OCI-LY3 (cell line): Measurements from ENCODE around the gene ZNF277.
"Not testable (repeated sequence)": the region's sequence is repeated elsewhere in the genome, so short reads cannot be mapped to it uniquely, and the experiment has no call there.

Experiments
- H2AFZ ChIP-seq: fragments of 200-600, 300-600 bp; shearing (Covaris generic); 2 replicates; pipeline ENCODE4 v1.6.0; 2014; ENCODE audit warnings: antibody characterized with exemption, low read depth, low read length
- H3K27ac ChIP-seq: fragments of 200-600, 300-600 bp; sonication (generic); 2 replicates; pipeline ENCODE4 v1.5.1; 2014; ENCODE audit warnings: mild to moderate bottlenecking, low read length, moderate library complexity, mixed read lengths
- H3K27me3 ChIP-seq: fragments of 200-600, 300-600 bp; sonication (generic); 2 replicates; pipeline ENCODE4 v1.6.1; 2014; ENCODE audit warnings: low read depth, low read length, mixed read lengths
- H3K36me3 ChIP-seq: fragments of 200-600, 300-600 bp; sonication (generic); replicated peaks from 2 replicates; pipeline ENCODE3; 2014; ENCODE audit warnings: low read depth, low read length, mixed read lengths
- H3K4me1 ChIP-seq: fragments of 300-600, 200-600 bp; sonication (generic); 2 replicates; pipeline ENCODE4 v1.6.1; 2014; ENCODE audit warnings: low read length, mixed read lengths
- H3K4me2 ChIP-seq: fragments of 200-600, 300-600 bp; sonication (generic); 2 replicates; pipeline ENCODE4 v1.6.1; 2014; ENCODE audit warnings: low read length, mixed read lengths
- H3K4me3 ChIP-seq: fragments of 300-600, 200-600 bp; sonication (generic); 2 replicates; pipeline ENCODE4 v1.5.1; 2014; ENCODE audit warnings: antibody characterized with exemption, mild to moderate bottlenecking, low read length, moderate library complexity
- H3K79me2 ChIP-seq: fragments of 300-600, 200-600 bp; shearing (Covaris generic); 2 replicates; pipeline ENCODE4 v1.6.1; 2014; ENCODE audit warnings: mild to moderate bottlenecking, low read length, mixed read lengths
- H3K9ac ChIP-seq: fragments of 300-600, 200-600 bp; shearing (Covaris generic); 2 replicates; pipeline ENCODE4 v1.6.0; 2014; ENCODE audit warnings: mild to moderate bottlenecking, low read length, moderate library complexity
- H3K9me3 ChIP-seq: fragments of 200-600, 300-600 bp; shearing (Covaris generic); 2 replicates; pipeline ENCODE4 v1.6.1; 2014; ENCODE audit warnings: low read length, mixed read lengths; ENCODE audit not compliant: insufficient read depth
- H4K20me1 ChIP-seq: fragments of 200-600, 300-600 bp; sonication (generic); 2 replicates; pipeline ENCODE4 v1.6.1; 2016; ENCODE audit warnings: low read length, mixed read lengths; ENCODE audit not compliant: insufficient read depth
- CTCF ChIP-seq: fragments of 200-600, 300-600 bp; sonication (generic); IDR thresholded peaks from 2 replicates; pipeline ENCODE4 v1.5.1; 2014; ENCODE audit warnings: antibody characterized with exemption, low read length, low read depth
- EZH2phosphoT487 ChIP-seq: fragments of 200-600 bp; shearing (Covaris generic); IDR thresholded peaks from 2 replicates; pipeline ENCODE4 v1.6.1; 2018; ENCODE audit warnings: antibody characterized with exemption, mixed run types, low read depth

The ZNF277 gene

GRCh38 chr7:112302566-112302965, 96.1 kb downstream of the ZNF277 start:
- no peaks in the 10 kb centered on the region for H3K9me3 ChIP-seq
- no peak for TF ChIP-seq EZH2phosphoT487
- TF ChIP-seq CTCF = no peak
- H3K4me3 ChIP-seq = no peak overlapping the region
- H2AFZ ChIP-seq = no peak overlapping the region
- no peaks in the 10 kb centered on the region for H3K36me3 ChIP-seq
- no peaks in the 10 kb centered on the region for H3K4me1 ChIP-seq
- H3K27me3 ChIP-seq = no peaks in the 10 kb centered on the region
- no peak overlapping the region for H3K9ac ChIP-seq
- no peak overlapping the region for H3K27ac ChIP-seq
- H4K20me1 ChIP-seq = no peaks in the 10 kb centered on the region
- H3K4me2 ChIP-seq = no peak overlapping the region
- no peaks in the 10 kb centered on the region for H3K79me2 ChIP-seq

GRCh38 chr7:112306903-112307302, 100.4 kb downstream of the ZNF277 start:
- H3K27ac ChIP-seq = no peak overlapping the region
- TF ChIP-seq EZH2phosphoT487 = no peak
- TF ChIP-seq CTCF = no peak
- H3K9me3 ChIP-seq = no peaks in the 10 kb centered on the region; the same call in 1 of the 2 replicates
- no peak overlapping the region for H3K9ac ChIP-seq
- H3K4me3 ChIP-seq = no peak overlapping the region
- no peaks in the 10 kb centered on the region for H4K20me1 ChIP-seq
- peaks cover 13% of the 10 kb centered on the region for H3K36me3 ChIP-seq
- no peak overlapping the region for H2AFZ ChIP-seq
- no peaks in the 10 kb centered on the region for H3K4me1 ChIP-seq
- H3K27me3 ChIP-seq = no peaks in the 10 kb centered on the region
- H3K4me2 ChIP-seq = no peak overlapping the region
- no peaks in the 10 kb centered on the region for H3K79me2 ChIP-seq

GRCh38 chr7:112307506-112307905, 101.0 kb downstream of the ZNF277 start:
- Histone ChIP-seq H3K4me2 (no peak overlapping the region), H2AFZ (no peak overlapping the region), H4K20me1 (no peaks in the 10 kb centered on the region), H3K4me3 (no peak overlapping the region), H3K9me3 (no peaks in the 10 kb centered on the region; the same call in 1 of the 2 replicates), H3K9ac (no peak overlapping the region), H3K27ac (no peak overlapping the region), H3K27me3 (no peaks in the 10 kb centered on the region), H3K4me1 (no peaks in the 10 kb centered on the region), H3K79me2 (no peaks in the 10 kb centered on the region), H3K36me3 (peaks cover 13% of the 10 kb centered on the region)
- no peak for TF ChIP-seq EZH2phosphoT487
- no peak for TF ChIP-seq CTCF

GRCh38 chr7:112308974-112309373, 102.5 kb downstream of the ZNF277 start:
- TF ChIP-seq CTCF (no peak), EZH2phosphoT487 (no peak)
- Histone ChIP-seq H3K27ac (no peak overlapping the region), H2AFZ (no peak overlapping the region), H3K36me3 (peaks cover 13% of the 10 kb centered on the region), H3K79me2 (no peaks in the 10 kb centered on the region), H3K4me3 (no peak overlapping the region), H3K9me3 (no peaks in the 10 kb centered on the region; the same call in 1 of the 2 replicates), H3K4me1 (no peaks in the 10 kb centered on the region), H4K20me1 (no peaks in the 10 kb centered on the region), H3K27me3 (no peaks in the 10 kb centered on the region), H3K9ac (no peak overlapping the region), H3K4me2 (no peak overlapping the region)

- H3K4me1 ChIP-seq, H3K9me3 ChIP-seq, H3K79me2 ChIP-seq, H3K36me3 ChIP-seq, H3K27me3 ChIP-seq, H2AFZ ChIP-seq, H4K20me1 ChIP-seq, H3K27ac ChIP-seq, H3K9ac ChIP-seq, H3K4me3 ChIP-seq, H3K4me2 ChIP-seq: not testable (repeated sequence)
These were observed 110.3 kb downstream of the ZNF277 start for GRCh38 chr7:112316803-112317202.
